Coronary artery (tissue), 2 donors: ENCODE results near the gene KRT16.
"Not testable (repeated sequence)": the region's sequence is repeated elsewhere in the genome, so short reads cannot be mapped to it uniquely, and the experiment has no call there.

ENCODE experiments used
- DNase-seq: peaks from one replicate; pipeline ENCODE4 v3.0.0-alpha.2; 2017; ENCODE audit warnings: low spot score
- H3K27ac ChIP-seq, 2 donors: fragments of 200-600 bp; sonication (generic); one replicate each; pipeline ENCODE4 v1.5.1; 2016 to 2019
- H3K4me3 ChIP-seq: fragments of 200-600 bp; sonication (generic); 2 replicates; pipeline ENCODE4 v1.5.1; 2016; ENCODE audit warnings: mild to moderate bottlenecking, moderate library complexity
- TF ChIP-seq, protein P1 (sequence below): fragments of 200-600 bp; sonication (generic); IDR thresholded peaks from one replicate; pipeline ENCODE4 v1.5.1; 2019; ENCODE audit warnings: antibody characterized with exemption

KRT16 gene

DNA sequence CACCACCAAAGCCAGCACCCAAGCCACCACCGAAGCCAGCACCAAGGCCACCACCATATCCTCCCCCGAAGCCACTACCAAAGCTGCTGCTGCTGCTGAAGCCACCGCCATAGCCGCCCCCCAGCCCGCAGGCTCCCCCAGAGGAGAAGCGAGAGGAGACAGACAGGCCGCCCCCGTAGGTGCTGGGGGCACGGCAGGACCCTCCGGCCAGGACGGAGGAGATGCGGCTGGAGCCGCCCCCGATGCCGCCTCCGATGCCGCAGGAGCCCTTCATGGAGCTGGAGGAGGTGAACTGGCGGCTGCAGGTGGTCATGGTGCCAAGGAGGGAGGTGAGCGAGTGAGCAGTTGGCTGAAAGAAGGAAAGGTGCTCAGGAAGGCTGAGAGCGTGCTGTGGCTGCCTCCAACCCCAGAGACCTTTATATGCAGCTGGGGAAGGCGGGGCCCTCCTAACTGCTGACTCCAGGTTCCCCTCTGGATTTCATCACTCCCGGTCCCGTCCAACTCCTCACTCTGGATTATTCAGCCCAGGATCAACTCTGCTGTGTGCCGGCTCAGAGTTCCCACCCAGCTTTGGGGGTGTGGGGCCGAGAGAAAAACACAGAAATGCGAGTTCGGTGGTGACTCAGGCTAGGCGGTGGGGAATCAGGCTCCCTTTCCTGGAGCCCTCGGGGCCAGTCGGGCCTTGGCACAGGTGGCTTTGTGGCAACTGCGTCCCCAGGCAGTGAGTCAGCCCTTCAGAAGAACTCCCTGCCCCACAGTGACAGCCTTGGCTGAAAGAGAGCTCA lies at the start of gene KRT16:
Gene KRT16 (minus strand): TSS at position 392 of the 785 bp plus-strand sequence. CDS start 79 bp downstream, at position 313.
- DNase-seq = peak; percentile 70
- not testable (repeated sequence) for H3K4me3 ChIP-seq
- peak within 1 kb of the TSS in 1 of 2 donors; percentile 47 for H3K27ac ChIP-seq

DNA sequence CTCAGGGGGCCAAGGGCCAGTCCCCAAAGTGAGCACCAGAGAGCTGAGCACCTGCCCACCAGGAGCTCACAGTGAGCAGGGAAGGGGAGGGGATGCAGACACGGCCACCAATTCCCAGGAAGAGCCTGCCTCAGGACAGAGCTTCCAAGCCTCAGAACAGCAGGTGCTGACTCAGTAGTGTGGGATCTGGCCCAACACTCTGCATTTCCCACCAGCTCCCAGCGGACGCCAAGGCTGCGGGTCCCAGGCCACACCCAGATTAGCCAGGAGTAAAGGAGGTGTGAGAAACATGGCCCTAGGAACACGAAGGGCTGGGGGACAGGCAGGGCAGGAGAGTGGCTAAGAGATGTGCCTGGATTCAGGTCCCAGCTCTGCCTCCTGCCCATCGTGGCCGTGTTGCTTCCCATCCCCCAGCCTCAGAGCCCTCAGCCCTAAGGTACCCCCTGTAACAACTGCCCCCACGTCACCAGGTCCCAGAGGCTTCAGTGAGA lies 47.7 kb upstream of the KRT16 start:
- no peak for DNase-seq
- TF ChIP-seq, protein P1, sequence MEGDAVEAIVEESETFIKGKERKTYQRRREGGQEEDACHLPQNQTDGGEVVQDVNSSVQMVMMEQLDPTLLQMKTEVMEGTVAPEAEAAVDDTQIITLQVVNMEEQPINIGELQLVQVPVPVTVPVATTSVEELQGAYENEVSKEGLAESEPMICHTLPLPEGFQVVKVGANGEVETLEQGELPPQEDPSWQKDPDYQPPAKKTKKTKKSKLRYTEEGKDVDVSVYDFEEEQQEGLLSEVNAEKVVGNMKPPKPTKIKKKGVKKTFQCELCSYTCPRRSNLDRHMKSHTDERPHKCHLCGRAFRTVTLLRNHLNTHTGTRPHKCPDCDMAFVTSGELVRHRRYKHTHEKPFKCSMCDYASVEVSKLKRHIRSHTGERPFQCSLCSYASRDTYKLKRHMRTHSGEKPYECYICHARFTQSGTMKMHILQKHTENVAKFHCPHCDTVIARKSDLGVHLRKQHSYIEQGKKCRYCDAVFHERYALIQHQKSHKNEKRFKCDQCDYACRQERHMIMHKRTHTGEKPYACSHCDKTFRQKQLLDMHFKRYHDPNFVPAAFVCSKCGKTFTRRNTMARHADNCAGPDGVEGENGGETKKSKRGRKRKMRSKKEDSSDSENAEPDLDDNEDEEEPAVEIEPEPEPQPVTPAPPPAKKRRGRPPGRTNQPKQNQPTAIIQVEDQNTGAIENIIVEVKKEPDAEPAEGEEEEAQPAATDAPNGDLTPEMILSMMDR = no peak
- no peak overlapping the region for H3K27ac ChIP-seq
- no peak overlapping the region for H3K4me3 ChIP-seq

DNA sequence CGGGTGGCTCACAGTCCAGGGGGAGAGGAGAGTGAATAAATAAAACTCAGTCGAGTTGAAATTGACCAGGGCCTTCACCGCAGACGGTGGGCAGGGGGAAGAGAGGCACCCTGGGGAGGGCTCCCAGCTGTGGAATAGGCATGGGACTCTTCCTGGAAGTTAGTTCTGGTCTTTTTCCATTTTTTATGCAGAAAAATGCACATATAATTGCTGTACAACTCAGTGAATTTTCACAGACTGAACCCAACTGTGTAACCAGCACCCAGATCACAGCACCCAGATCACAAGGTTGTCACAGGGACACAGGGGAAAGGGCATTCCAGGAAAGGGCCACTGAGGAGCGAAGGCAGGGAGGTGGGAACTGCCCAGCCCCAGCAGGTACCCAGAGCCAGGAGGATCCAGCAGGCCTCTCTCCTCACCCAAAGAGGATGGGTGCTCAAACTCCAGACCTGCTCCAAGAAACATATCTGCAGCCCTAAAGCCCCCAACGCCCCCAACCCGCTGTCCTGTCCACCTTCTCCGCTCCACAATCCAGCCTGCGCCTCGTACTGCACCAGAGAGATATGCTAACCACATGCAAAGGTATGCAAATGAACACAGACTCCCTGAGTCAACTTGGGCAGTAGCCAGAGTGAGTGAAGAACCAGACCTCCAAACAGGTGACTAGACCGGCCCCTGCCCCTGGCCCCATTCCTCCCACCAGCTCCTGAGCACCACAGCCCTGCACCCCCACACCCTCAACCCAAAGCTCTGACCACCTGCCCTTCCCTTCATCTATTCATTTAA lies 47.1 kb upstream of the KRT16 start:
- Histone ChIP-seq H3K4me3 (no peak overlapping the region), H3K27ac (no peak overlapping the region)
- DNase-seq = no peak
- TF ChIP-seq, protein P1 = no peak

DNA sequence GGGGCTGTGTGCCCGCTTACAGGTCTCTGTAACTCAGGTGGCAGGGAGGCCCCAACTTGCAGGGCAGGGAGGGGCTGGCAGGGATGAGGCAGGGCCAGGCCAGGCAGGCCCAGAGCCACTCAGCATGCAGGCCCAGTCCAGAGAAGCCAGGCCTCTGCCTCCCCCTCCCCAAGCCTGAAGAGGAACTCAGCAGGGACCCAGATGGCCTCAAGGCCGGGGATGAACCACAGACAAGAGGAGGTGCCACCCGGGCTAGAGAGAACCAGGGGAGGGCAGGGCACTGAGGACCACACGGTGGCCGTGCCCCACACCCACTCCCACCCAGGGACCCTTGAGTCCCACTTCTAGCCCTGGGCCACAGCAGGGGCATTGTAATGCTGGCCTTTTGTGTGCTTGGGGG lies 46.3 kb upstream of the KRT16 start:
- Histone ChIP-seq H3K4me3 (no peak overlapping the region), H3K27ac (no peak overlapping the region)
- TF ChIP-seq, protein P1 = no peak
- DNase-seq = no peak

DNA sequence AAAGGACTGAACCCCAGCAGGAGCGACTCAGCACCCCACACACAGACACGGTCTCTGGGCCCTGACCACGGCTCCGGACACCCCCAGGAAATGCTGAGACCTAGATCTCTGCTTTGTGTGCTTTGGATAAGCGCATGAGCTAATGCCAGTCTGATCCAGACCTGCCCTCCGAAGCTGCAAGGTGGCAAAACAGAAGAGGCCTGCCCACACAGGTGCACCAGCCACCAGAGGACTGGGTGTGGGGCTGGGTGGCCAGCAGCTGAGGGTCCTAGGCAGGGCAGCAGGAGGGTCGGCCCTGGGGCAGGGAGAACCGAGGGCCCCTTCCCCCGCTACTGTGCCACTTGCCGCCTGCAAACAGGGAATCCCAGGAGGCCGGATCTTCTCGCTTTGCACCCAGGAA lies 45.4 kb upstream of the KRT16 start:
- DNase-seq = peak; percentile 52
- no peak overlapping the region for H3K27ac ChIP-seq
- no peak overlapping the region for H3K4me3 ChIP-seq
- TF ChIP-seq, protein P1 = no peak

DNA sequence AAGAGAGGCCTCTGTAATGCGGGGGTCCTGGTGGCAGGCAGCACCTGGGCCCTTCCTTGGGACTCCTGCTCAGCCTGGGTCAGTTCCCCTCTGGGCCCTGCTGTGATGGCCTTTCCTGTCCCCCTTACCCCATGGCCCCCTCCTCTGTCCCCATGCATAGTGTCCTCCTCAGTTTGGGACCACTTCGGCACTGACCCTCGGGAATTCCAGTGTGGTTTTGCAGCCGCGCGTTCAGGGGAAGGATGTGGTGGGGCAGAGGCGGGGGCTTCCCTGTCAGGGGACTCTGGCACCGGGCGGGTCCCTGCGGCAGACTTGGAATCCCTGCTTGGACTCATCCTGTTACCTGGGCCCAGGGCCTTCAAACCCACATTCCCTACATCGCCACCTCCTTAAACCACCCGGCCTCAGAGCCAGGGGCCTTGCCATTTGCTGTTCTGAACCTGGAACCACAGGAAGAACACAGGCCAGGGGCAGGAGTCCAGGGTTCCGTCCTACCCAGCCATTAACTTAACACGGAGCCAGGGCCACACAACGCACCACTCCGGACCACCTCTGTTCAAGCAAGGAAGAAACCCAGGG lies 44.7 kb upstream of the KRT16 start:
- no peak overlapping the region for H3K4me3 ChIP-seq
- TF ChIP-seq, protein P1 = no peak
- H3K27ac ChIP-seq = no peak overlapping the region
- no peak for DNase-seq

DNA sequence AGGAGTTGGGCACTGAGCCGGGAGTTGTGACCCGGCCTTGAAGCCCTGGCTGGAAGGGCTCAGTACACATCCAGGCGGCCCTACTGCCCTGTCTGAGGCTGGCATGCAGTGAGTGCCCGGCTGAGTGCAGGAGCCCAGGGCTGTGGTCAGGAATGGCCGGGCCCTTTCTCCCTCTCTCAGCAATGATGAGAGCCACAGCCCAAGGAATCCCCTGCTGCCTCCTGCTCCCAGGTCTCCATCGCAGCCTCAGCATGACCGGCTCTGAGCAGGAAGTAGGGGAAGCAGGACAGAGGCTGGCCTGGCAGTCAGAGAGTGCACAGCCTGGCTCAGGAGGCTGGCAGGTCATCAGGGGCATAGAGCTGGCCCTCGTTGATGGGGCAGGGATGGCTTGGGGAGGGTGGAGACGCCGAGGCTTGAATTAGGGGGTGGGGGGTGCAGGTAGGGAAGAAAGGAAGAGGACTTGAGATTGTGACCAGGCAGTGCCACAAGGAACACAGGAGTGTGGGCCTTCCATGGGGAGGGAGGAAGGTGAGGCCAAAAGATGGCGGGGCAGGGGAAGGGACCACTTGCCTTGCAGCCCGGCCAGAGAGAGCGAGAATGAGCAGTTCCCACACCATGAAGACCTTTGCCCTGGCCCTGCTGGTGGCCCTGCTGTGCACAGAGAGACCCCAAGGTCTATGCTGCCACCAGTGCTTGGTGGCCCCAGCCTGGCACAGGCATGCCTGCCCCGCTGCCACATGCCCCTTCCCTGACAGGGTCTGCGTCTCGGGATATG lies 43.9 kb upstream of the KRT16 start:
- Histone ChIP-seq H3K27ac (no peak overlapping the region), H3K4me3 (no peak overlapping the region)
- DNase-seq = no peak
- TF ChIP-seq, protein P1 = no peak
